Gastroesophageal sphincter (tissue), 3 donors: ENCODE data around the gene OS9.
A peak's percentile ranks its signal among the peaks of the same experiment; 100 is the strongest.

ENCODE experiments used
- EP300 ChIP-seq: sonication (generic); formaldehyde crosslinking; IDR thresholded peaks from one replicate; pipeline ENCODE4 v1.6.1; 2017; ENCODE audit warnings: antibody characterized with exemption, mild to moderate bottlenecking
- POLR2A ChIP-seq, 2 donors: fragments of 450-650 bp; IDR thresholded peaks; one replicate each; pipeline ENCODE4 v1.6.1; 2017; ENCODE audit warnings: antibody characterized with exemption in 2 of 2, mild to moderate bottlenecking in 2 of 2, moderate library complexity in 1 of 2
- POLR2AphosphoS5 ChIP-seq: sonication (generic); formaldehyde crosslinking; IDR thresholded peaks from one replicate; pipeline ENCODE4 v1.6.1; 2017; ENCODE audit warnings: antibody characterized with exemption
- TF ChIP-seq, protein P1 (sequence below), 4 experiments: fragments of 200-600 bp in 2 of 4; fragments of 450-650 bp in 2 of 4; sonication (generic) in 1 of 4; IDR thresholded peaks; one replicate each; pipeline ENCODE4 v1.5.1; 2017 to 2019; ENCODE audit warnings: antibody characterized with exemption in 4 of 4, mild to moderate bottlenecking in 2 of 4, moderate library complexity in 2 of 4

- TF ChIP-seq, protein P1, sequence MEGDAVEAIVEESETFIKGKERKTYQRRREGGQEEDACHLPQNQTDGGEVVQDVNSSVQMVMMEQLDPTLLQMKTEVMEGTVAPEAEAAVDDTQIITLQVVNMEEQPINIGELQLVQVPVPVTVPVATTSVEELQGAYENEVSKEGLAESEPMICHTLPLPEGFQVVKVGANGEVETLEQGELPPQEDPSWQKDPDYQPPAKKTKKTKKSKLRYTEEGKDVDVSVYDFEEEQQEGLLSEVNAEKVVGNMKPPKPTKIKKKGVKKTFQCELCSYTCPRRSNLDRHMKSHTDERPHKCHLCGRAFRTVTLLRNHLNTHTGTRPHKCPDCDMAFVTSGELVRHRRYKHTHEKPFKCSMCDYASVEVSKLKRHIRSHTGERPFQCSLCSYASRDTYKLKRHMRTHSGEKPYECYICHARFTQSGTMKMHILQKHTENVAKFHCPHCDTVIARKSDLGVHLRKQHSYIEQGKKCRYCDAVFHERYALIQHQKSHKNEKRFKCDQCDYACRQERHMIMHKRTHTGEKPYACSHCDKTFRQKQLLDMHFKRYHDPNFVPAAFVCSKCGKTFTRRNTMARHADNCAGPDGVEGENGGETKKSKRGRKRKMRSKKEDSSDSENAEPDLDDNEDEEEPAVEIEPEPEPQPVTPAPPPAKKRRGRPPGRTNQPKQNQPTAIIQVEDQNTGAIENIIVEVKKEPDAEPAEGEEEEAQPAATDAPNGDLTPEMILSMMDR (IDR thresholded peaks at IDR 0.05), result peak; percentile 75 to 91 (median 82)
- TF ChIP-seq POLR2A (IDR thresholded peaks at IDR 0.05), result peak; percentile 77 to 80
- TF ChIP-seq POLR2AphosphoS5, result peak; percentile 77
- no peak for TF ChIP-seq EP300
Observed at GRCh38 chr12:57693659-57694458, at the start of gene OS9.
